ENCODE measurements around the gene EMC10. TPM values are rescaled to one million over a fixed set of nuclear protein-coding genes. Genes with fewer than 3 reads are reported as not detected.

Gene EMC10
- total RNA-seq, 1 experiment from 2014 or later: 86.0 TPM

DNA sequence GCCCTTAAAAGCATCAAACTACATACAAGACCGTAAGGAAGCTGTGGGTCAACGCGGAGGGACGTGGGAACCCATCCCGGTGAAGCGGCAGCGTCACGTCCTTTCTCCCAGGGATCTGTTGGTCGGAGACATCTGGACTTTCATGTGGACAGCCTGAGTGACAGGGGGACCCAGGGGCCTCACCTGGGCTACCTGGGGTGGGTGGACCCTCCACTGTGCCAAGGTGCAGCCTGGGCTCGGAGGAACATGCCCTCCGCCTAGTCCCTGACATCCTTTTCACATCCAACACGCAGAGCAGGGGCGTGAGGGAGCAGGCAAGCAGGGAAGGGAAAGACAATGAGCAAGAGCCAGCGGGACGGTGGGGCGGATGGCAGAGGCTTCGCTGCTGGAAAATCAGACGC, 14.1 kb downstream of the EMC10 start:
- no peak overlapping the region for H3K4me3 ChIP-seq
- no peaks in the 10 kb centered on the region for H3K36me3 ChIP-seq
- no peaks in the 10 kb centered on the region for H3K4me1 ChIP-seq (replicated peaks)
- no peak for DNase-seq (ENCODE audit: low read depth in 1 of 2, low spot score in 2 of 2)
- peaks cover 9% of the 10 kb centered on the region; the same call in 1 of the 2 replicates for H3K27me3 ChIP-seq (replicated peaks)
- no peak overlapping the region for H3K27ac ChIP-seq
- H3K9me3 ChIP-seq (replicated peaks): peaks cover 8% of the 10 kb centered on the region

DNA sequence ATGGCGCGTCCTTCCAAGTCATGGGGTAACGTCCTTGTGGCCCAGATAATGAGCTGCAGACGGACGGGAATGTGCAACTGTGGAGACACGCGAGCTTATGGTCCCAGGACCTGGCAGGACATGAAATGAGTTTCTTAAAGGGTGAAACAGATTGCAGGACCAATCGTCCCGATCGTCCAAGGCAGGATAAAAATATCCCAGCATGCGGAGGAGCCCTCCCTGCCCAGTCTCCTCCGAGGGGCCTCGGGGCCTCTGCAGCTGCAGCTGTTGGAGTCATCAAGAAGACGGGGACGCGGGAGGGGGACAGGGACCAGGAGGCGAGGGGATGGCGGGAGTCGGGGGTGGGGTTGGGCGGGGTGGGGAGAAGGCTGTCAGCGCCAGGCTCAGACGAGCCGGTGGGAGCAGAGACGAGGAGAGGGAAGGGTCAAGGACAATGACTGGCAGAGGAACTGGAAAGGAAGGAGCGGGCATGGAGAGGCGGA, 14.7 kb downstream of the EMC10 start:
- Histone ChIP-seq H3K9me3 (replicated peaks) (peaks cover 8% of the 10 kb centered on the region), H3K36me3 (no peaks in the 10 kb centered on the region), H3K4me3 (no peak overlapping the region), H3K27ac (no peak overlapping the region), H3K4me1 (replicated peaks) (no peaks in the 10 kb centered on the region), H3K27me3 (replicated peaks) (peaks cover 9% of the 10 kb centered on the region; the same call in 1 of the 2 replicates)
- DNase-seq (ENCODE audit: low read depth in 1 of 2, low spot score in 2 of 2): no peak

DNA sequence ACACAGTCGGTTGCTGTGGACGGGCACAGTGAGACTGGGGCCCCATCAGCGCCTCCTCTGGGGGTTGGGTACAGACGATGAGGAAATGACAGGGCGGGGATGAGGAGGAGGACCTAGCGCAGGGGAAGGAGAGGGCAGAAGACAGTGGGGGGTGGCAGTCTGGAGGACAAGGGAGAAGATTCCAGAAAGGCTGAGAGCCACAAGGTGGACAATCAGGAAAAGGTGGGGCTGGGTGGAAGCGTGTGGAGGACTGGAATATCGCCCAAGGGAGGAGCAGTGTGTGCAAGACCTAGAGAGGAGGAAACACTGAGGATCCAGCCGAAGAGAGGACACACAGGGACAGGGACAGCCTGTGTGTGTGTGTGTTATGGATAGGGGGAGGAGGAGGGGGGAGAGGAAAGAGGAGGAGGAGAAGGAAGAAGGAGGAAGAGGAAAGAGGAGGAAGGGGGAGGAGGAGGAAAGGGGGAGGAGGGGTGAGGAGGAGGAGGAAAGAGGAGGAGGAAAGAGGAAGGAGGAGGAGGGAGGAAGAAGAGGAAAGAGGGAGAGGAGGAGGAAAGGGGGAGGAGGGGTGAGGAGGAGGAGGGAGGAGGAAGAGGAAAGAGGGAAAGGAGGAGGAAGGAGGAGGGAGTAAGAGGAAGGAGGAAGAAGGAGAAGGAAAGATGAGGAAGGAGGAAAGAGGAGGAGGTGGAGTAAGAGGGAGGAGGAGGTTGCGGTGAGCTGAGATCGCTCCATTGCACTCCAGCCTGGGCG, 16.2 kb downstream of the EMC10 start:
- no peak overlapping the region for H3K27ac ChIP-seq
- H3K4me3 ChIP-seq: no peak overlapping the region
- no peak for DNase-seq (ENCODE audit: low read depth in 1 of 2, low spot score in 2 of 2)
- no peaks in the 10 kb centered on the region for H3K4me1 ChIP-seq (replicated peaks)
- no peaks in the 10 kb centered on the region for H3K36me3 ChIP-seq
- no peaks in the 10 kb centered on the region for H3K9me3 ChIP-seq (replicated peaks)
- peaks cover 9% of the 10 kb centered on the region; the same call in 1 of the 2 replicates for H3K27me3 ChIP-seq (replicated peaks)

DNA sequence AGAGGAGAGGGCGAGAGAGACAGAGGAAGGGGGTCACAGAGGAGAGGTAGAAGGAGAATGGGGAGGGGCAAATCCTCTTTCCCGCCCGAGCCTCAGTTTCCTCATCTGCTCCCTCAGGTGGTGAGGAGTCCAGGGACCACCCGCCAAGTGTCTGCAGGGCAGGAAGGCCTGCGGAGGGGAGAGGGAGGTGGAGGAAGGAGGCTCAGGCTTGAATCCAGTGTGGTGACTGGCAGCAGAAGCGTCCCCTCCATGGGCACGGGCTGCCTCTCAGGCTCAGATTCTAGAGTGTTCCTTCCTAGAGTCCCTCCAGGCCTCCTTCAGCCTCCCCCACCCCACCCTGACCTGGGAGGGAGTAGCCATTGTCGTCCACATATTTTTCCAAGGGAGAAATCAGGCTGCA, 16.9 kb downstream of the EMC10 start:
- Histone ChIP-seq H3K27me3 (replicated peaks) (peaks cover 9% of the 10 kb centered on the region; the same call in 1 of the 2 replicates), H3K36me3 (no peaks in the 10 kb centered on the region)

DNA sequence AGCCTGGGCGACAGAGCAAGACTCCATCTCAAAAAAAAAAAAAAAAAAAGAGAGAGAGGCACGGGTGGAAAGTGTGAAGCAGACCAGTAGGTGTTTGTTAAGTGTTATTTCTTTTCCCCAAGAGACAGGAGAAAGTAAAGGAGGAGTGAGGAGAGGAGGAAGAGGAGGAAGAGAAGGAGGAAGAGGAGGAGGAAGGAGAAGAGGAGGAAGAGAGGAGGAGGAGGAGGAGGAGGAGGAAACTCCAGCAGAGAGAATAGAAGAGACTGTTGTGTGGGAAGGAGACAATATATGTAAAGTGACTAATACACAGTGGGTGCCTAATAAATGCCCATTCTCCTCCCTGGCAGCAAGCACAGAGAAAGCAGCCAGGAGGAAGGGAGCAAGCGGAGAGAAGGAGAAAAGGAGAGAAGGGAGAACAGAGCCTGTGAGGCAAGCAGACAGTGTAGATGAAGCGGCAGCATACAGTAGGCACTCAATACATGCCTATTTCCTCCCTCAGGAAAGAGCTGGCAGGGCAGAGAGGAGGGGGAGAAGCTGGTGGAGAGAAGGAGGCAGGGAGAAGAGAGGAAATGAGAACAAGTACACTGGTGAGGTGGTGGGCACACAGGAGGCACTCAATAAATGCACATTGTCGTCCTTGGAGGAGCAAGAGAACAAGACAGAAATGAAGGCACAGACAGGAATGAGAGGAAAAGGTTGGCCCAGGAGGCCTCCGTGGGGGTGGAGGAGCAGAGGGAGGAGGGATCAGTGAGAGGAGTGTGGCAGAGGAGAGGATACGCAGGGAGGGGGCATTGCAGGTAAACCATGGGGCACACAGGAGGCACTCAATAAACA, 18.1 kb downstream of the EMC10 start:
- Histone ChIP-seq H3K9me3 (replicated peaks) (no peaks in the 10 kb centered on the region), H3K27me3 (replicated peaks) (peaks cover 7% of the 10 kb centered on the region; the same call in 1 of the 2 replicates), H3K27ac (no peak overlapping the region), H3K4me3 (no peak overlapping the region), H3K4me1 (replicated peaks) (no peaks in the 10 kb centered on the region), H3K36me3 (no peaks in the 10 kb centered on the region)
- DNase-seq (ENCODE audit: low read depth in 1 of 2, low spot score in 2 of 2): no peak

More for the DNA sequence above, 16.9 kb downstream of the EMC10 start:
- no peaks in the 10 kb centered on the region for H3K9me3 ChIP-seq (replicated peaks)
- no peak for DNase-seq (ENCODE audit: low read depth in 1 of 2, low spot score in 2 of 2)
- no peaks in the 10 kb centered on the region for H3K4me1 ChIP-seq (replicated peaks)
- no peak overlapping the region for H3K27ac ChIP-seq
- H3K4me3 ChIP-seq: no peak overlapping the region

DNA sequence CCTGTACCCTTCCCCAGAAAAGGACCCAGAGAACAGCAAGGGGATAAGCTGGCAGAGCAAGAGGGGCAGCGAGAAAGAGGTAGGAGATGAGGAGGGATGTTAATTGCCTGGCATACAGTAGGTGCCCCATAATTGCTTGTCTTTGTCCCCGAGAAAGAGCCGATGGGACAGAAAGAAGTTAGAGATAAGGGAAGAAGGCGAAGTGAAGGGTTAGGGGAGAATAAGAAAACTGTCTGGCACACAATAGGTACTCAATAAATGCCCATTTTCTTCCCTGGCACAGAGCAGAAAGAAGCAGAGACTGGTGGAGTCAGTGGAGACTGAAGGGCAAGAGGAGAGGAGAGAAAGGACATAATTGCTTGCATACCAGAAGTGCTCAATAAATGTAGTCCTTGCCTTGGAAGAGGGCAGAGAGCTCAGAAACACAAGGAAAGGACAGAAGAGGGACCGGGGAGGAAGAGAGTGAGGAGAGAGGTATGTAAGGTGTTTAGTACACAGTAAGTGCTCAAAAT, 18.8 kb downstream of the EMC10 start:
- no peaks in the 10 kb centered on the region for H3K4me1 ChIP-seq (replicated peaks)
- H3K27ac ChIP-seq: no peak overlapping the region
- H3K4me3 ChIP-seq: no peak overlapping the region
- H3K9me3 ChIP-seq (replicated peaks): no peaks in the 10 kb centered on the region
- H3K36me3 ChIP-seq: no peaks in the 10 kb centered on the region
- DNase-seq (ENCODE audit: low read depth in 1 of 2, low spot score in 2 of 2): no peak
- peaks cover 6% of the 10 kb centered on the region; the same call in 1 of the 2 replicates for H3K27me3 ChIP-seq (replicated peaks)

DNA sequence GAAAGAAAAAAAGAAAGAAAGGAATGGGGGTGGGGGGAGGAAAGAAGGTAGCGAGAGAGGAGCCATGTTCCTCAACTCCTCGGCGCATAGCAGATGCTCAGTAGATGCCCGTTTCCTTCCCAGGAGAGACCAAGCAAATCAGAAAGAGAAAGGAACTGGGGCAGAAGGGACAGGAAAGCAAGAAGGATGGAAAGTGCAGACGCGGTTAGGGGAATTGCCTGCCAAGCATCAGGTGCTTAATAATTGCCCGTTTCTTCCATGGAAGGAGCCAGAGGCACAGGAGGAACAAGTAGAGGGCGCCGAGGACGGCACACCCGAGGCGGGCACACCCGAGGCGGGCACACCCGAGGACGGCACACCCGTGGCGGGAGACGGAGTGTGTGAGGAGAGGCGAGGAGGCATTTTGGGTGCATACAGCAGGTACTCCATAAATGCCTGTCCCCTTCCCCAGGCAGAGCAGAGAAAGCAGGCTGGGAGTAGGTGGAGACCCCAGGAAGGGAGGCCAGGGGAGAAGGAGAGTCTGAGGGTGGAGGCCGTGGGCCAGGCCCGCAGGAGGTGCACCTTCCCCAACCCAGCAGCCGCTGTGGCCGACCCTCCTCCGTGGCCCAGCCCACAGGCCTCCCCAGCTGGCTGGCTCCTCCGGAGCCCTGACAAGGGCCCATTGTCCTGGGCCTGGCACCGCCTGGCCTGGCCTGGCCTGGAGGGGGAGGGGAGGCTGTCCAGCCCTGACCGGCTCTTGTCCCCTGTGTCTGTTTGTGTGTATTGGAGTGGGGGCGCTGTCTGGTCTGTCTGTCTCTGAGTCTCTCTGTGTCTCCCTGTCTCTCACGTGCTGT, 20.1 kb downstream of the EMC10 start:
- DNase-seq (ENCODE audit: low read depth in 1 of 2, low spot score in 2 of 2): no peak
- no peaks in the 10 kb centered on the region for H3K36me3 ChIP-seq
- H3K9me3 ChIP-seq (replicated peaks): no peaks in the 10 kb centered on the region
- H3K27ac ChIP-seq: no peak overlapping the region
- no peaks in the 10 kb centered on the region for H3K4me1 ChIP-seq (replicated peaks)
- no peak overlapping the region for H3K4me3 ChIP-seq
- H3K27me3 ChIP-seq (replicated peaks): peaks cover 6% of the 10 kb centered on the region; the same call in 1 of the 2 replicates

DNA sequence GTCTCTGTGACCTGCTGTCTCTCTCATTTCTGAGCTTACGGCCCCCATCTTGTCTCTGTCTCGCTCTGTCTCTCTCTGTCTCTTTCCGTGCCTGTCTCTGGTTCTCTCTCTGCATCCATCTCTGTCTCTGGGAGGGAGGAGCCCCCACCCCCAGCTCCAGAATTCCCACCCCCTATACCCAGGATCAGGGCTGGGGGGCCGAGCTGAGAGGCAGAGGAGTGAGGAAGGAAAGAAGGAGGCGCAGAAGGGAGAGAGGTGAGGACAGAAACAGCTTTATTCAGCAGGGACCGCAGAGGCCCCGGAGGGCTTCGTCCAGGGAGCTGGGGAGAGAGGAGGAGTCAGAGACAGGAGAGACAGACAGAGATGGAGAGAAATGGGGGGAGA, 20.7 kb downstream of the EMC10 start:
- no peak for DNase-seq (ENCODE audit: low read depth in 1 of 2, low spot score in 2 of 2)
- Histone ChIP-seq H3K4me1 (replicated peaks) (no peaks in the 10 kb centered on the region), H3K27ac (no peak overlapping the region), H3K36me3 (no peaks in the 10 kb centered on the region), H3K4me3 (no peak overlapping the region), H3K27me3 (replicated peaks) (peaks cover 3% of the 10 kb centered on the region; the same call in 1 of the 2 replicates), H3K9me3 (replicated peaks) (no peaks in the 10 kb centered on the region)

DNA sequence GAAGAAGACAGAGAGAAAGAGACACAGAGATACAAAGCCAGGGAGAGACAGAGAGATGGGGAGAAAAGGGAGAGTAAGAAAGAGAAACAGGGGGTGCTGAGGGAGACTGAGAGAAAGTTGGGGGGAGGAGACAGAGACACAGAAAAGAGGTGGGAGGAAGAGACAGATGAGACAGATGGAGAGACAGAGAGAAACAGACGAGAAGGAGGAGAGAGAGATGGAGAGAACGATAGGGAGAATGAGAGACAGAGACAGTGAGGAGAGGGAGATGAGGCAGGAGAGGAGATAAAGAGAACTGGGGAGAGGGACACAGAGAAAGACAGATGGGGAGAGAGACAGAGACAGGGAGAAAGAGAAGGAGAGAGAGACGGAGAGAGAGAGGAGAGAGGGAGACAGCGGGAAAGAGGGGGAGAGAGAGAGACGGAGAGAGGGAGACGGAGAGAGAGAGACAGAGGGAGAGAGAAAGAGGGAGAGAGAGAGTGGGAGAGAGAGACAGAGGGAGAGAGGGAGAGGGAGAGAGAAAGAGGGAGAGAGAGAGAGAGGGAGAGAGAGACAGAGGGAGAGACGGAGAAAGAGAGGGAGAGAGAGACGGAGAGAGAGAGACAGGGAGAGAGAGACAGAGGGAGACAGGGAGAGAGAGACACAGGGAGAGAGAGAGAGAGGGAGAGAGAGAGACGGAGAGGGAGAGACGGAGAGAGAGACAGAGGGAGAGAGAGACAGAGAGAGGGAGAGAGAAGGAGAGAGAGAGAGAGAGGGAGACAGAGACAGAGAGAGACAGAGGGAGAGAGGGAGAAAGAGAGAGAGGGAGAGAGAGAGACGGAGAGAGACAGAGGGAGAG, 22.1 kb downstream of the EMC10 start:
- Histone ChIP-seq H3K27ac (no peak overlapping the region), H3K36me3 (no peaks in the 10 kb centered on the region), H3K27me3 (replicated peaks) (no peaks in the 10 kb centered on the region; the same call in 1 of the 2 replicates), H3K4me1 (replicated peaks) (no peaks in the 10 kb centered on the region), H3K9me3 (replicated peaks) (no peaks in the 10 kb centered on the region), H3K4me3 (no peak overlapping the region)
- no peak for DNase-seq (ENCODE audit: low read depth in 1 of 2, low spot score in 2 of 2)

DNA sequence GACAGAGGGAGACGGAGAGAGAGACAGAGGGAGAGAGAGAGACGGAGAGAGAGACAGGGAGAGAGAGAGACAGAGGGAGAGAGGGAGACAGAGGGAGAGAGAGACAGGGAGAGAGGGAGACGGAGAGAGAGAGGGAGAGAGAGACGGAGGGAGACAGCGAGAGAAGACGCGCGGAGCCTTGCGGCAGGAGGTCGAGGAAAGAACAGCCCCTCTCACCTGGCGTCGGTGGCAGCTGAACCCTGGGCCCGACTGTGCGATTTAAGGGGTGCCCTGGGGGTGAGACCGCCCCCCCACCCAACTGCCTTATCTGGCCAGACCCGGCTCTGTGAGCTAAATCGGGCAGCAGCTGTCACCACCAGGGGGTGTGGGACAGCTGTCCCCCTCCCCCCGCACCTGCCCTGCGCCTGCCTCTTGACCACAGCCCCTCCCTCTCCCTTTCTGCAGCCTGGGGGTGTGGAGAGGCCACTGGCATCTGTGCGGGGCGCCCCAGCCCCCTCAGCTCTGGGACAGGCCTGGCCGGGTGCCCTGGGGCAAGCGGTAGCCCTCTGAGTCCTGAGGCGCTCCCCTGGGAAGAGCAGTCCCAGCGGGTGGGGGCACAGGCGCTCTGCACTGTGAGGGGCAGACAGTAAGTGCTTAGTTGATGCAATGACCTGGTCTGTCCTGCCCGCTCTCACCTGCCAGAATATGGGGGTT, 23.9 kb downstream of the EMC10 start:
- Histone ChIP-seq H3K27ac (no peak overlapping the region), H3K4me1 (replicated peaks) (no peaks in the 10 kb centered on the region), H3K27me3 (replicated peaks) (no peaks in the 10 kb centered on the region; the same call in 1 of the 2 replicates), H3K9me3 (replicated peaks) (no peaks in the 10 kb centered on the region), H3K36me3 (no peaks in the 10 kb centered on the region), H3K4me3 (no peak overlapping the region)
- DNase-seq (ENCODE audit: low read depth in 1 of 2, low spot score in 2 of 2): no peak

DNA sequence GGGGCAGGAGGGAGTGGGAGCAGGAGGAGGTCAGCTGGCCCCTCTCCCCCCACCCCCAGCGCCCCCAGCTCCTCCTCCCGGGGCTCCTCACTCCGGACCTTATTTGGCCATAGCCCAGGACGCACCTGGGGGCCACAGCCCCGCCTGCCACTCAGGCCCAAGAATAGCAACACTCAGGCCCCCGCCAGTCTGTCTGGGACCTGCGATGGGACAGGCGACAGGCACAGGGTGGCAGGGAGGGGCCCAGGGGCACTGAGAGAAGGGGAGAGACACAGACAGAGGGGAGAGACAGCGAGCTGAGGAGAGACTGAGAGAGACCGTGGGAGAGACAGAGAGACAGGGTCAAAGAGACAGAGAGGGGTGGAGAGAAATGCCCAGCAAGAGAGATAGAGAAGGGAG, 24.4 kb downstream of the EMC10 start:
- no peaks in the 10 kb centered on the region for H3K4me1 ChIP-seq (replicated peaks)
- no peaks in the 10 kb centered on the region for H3K9me3 ChIP-seq (replicated peaks)
- no peaks in the 10 kb centered on the region for H3K36me3 ChIP-seq
- H3K27ac ChIP-seq: no peak overlapping the region
- no peaks in the 10 kb centered on the region; the same call in 1 of the 2 replicates for H3K27me3 ChIP-seq (replicated peaks)
- no peak overlapping the region for H3K4me3 ChIP-seq
- no peak for DNase-seq (ENCODE audit: low read depth in 1 of 2, low spot score in 2 of 2)

DNA sequence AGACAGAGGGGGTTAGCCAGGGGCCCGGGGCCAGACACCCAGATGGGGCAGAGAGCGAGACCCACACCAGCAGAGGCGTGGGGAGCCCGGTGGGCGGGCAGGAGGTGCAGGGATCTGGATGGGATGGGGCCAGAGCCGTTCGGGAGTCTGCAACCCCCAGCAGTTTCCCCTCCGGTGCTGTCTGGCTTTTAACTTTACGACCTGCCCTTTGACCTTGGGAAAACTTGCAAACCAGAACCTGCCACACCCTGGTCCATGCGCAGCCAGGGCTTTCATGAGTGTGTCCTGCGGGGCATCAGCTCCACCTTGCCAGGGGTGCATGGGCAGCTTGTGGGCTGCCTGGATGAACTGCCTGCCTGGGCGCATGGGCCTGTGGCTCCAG, 24.9 kb downstream of the EMC10 start:
- Histone ChIP-seq H3K27me3 (replicated peaks) (no peaks in the 10 kb centered on the region; the same call in 1 of the 2 replicates), H3K4me3 (no peak overlapping the region), H3K27ac (no peak overlapping the region), H3K9me3 (replicated peaks) (no peaks in the 10 kb centered on the region), H3K4me1 (replicated peaks) (no peaks in the 10 kb centered on the region), H3K36me3 (no peaks in the 10 kb centered on the region)
- no peak for DNase-seq (ENCODE audit: low read depth in 1 of 2, low spot score in 2 of 2)
